ENCODE data around the gene FAM184B.
A peak's percentile ranks its signal among the peaks of the same experiment; 100 is the strongest.

FAM184B gene

DNA sequence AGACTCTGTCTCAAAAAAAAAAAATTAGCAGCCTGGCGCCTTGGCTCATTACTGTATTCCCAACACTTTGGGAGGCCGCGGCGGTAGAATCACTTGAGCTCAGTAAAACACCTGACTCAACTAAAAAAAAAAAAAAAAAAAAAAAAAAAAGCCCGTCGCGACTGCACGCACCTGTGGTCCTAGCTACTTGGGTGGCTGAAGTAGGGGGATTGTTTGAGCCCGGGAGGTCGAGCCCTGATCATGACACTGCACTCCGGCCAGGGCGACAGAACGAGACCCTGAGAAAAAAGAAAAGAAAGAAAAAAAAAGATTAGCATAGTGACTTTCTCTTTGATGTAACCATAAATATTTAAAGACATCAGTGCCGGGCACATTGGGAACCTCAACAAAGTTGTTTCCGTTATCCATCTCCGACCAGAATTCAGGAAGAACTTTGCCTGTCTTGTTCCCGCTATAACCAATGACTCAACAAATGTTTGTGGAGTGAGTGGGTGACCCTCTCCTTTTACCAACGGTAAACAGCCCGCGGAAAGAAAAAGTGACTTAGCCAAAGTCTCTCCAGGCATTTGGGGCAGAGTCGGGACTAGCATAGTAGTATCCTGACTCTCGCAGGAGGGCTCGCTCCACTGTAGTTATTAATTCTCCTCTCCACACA, 167.5 kb downstream of the FAM184B start:
- DNase-seq (ENCODE audit: low read depth, low spot score) = no peak
- peak overlapping the region; percentile 99 for H3K4me3 ChIP-seq (ENCODE audit: low read length)

DNA sequence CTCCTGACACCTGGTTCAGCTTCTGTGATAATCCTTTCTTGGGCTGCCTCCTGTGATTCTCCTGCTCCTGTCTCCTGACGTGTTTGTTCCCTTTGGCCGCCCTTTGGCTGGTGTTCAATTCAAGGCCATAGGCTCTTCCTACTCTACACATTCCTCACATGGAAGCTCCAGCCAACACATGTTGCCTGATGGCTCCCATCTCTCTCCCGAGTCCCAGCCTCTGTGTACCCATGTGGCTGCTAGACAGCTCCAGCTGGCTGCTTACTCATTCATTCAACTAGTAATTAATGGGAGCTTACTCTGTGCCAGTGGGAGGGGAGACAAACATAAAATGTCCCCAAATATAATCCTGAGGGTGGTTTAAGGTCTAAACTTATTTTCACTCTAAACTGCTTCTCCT, 176.2 kb downstream of the FAM184B start:
- no peak for DNase-seq (ENCODE audit: low read depth, low spot score)
- H3K4me3 ChIP-seq (ENCODE audit: low read length) = no peak overlapping the region

DNA sequence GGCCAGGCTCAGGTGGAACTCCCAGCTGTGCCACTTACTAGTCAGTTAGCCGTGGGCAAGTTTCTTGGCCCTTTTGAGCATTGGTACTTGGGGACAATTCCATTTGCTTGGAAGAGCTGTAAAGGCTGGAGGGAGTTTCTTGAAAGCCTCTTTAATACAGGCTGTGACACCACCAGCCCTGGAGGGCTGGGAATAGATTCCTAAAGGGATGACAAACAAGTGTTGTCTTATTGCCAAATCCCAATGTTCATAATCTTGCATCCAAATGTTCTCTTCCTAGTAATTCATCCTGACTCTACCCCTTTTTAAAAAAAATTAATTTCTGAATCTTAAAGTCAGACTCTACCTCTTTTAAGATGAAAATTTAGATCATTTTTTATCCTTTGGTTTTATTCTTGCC, 181.6 kb downstream of the FAM184B start:
- no peak for DNase-seq (ENCODE audit: low read depth, low spot score)
- H3K4me3 ChIP-seq (ENCODE audit: low read length) = no peak overlapping the region

DNA sequence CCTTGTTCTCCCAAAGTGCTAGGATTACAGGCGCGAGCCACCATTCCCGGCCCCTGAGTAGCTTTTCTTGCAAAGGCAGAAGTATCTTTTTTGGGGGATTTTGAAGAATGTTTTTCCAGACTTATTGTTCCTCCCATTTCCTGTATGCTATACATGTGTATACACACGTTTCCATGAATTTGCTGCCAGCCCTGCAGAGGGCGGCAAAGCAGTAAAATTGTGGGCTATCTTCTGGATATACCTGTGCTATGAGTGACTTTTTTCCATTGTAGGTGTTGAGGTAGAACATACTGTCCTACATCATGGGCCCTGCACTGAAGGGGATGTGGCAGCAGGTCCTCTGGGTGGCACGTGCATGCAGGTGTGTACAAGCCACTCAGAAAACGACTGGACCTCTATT, 183.9 kb downstream of the FAM184B start:
- no peak overlapping the region for H3K4me3 ChIP-seq (ENCODE audit: low read length)
- no peak for DNase-seq (ENCODE audit: low read depth, low spot score)

DNA sequence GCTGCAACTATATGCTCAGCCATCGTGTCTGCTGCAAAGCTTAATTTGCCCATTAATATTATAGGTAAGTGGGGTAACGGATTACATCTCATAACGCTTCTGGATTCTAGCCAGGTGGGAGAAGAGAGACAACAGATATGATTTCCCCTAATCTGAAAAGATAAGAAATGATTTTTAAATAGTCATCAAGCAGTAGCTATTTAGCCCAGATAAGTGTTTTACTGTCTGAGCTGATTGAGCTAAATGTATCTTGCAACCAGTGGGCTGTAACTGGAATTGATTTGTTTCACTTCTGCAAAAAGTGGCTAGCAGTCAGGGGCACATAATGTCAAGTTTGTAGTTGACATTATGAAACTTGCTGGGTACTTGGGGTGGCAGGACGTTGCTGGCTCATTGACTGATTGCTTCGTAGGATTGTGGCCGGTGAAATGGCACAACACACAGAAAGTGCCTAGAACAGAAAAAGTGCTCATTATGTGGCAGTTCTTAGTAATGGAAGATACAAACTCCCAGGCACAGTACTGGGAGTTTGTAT, 185.9 kb downstream of the FAM184B start:
- DNase-seq (ENCODE audit: low read depth, low spot score) = no peak
- no peak overlapping the region for H3K4me3 ChIP-seq (ENCODE audit: low read length)

DNA sequence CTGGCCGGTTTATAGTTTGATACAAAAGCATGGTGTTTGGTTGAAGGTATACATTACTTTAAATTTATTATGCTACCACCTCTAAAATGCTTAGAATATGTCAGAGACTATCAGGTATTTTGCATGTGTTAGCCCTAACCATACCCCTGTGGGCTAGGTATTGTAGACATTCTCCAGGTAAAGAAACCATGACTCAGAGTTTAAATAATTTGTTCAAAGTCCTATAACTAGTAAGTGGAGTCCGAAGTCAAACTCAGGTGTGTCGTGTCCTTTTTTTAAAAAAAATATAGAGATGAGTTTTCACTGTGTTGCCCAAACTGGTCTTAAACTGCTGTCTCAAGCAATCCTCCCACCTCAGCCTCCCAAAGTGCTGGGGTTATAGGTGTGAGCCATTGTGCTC, 192.1 kb downstream of the FAM184B start:
- DNase-seq (ENCODE audit: low read depth, low spot score) = no peak
- H3K4me3 ChIP-seq (ENCODE audit: low read length) = no peak overlapping the region

DNA sequence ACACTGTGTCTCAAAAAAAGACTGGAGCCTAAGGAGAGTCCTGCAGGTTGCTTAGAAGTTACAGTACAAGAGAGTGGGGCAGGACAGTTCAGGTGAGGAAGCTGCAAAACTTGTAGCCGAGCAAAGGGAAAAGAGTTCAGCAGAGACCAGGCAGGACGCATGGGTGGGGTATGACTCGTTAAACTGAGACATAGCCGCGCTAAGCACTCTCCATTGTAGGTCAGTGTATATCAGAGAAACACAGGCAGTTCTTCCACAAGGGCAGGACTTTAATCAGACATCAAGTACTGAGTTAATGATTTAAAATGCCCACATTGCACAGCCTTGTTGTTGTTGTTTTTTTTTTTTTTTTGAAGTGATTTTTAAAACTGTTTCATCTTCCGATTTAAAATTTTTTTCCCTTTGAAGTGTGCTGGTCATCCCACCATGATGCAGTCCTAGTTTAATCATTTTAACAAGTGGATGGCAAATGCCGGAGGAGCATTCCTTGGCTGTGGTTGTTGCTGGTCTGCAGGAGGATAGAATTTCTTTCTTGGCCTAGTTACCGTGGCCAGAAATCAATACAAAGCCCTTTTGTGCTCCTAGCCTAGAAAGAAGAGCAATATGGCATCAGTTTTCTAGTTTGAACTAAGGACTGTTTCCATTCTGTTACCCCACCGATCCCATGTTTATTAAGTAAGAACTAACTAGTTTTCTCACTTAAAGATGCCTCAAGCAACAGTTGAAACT, 194.2 kb downstream of the FAM184B start:
- DNase-seq (ENCODE audit: low read depth, low spot score) = no peak
- H3K4me3 ChIP-seq (ENCODE audit: low read length) = no peak overlapping the region

DNA sequence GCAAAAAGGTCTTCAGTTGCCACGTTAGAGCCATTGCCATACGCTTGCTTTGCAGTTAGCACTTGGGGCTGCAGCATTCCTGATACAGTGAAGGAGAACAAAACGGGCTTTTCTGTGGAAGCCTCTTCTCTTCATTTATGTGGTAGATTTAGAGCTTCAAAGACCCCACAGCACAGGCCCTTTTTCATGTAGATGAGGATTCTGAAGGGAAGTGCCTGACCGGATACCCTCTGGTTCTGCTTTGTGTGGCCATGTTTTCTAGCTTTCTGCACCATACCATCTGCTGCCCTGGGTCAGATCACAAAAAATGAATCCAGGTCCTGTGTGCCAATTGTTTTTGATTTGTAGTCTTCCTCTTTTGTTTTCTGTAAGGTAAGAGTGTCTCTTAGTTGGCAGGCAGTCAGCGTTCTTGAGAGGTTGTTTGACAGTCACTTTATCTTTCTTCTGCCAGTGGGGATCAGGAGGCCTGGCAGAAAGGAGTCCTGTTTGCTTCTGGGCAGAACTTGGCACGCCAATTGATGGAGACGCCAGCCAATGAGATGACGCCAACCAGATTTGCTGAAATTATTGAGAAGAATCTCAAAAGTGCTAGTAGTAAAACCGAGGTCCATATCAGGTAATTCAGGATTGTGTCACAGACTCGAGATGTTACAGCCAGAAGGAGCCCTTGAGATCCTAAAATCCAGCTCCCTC, 196.8 kb downstream of the FAM184B start:
- no peak overlapping the region for H3K4me3 ChIP-seq (ENCODE audit: low read length)
- DNase-seq (ENCODE audit: low read depth, low spot score) = no peak

DNA sequence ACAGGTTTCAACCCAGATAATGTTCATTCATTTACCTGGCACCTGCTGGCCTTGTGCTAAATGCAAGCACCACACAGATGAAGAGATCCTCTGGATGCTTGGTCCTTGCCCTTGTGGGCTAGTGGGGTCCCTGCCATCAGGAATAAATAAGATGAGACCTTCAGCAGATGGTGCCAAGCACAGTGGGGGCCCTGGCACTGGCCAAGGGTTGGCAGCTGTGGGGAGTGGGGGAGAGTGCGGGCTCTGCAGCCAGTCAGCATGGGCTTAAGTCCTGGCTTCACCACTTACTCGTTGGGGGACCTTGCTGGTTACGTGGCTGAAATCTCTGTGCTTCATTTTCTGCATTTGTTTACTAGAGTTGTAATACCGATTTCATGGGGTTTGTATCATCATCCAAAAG, 197.5 kb downstream of the FAM184B start:
- DNase-seq (ENCODE audit: low read depth, low spot score) = no peak
- H3K4me3 ChIP-seq (ENCODE audit: low read length) = no peak overlapping the region

DNA sequence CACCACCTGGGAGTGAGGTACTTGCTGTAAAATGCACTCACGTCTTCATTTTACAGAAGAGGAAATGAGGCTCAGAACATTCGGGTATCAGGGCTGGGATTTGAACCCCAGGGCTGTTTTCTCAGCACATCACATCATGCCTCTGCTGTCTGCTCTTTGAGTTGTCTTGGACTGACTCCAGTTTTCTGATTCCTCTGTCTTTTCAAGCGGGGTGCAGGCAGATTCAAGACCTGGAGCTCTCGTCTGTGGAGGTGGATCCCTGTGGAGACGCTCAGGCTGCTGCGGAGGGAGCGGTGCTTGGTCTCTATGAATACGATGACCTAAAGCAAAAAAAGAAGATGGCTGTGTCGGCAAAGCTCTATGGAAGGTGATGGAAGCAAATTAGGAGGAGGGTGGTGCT, 198.1 kb downstream of the FAM184B start:
- no peak overlapping the region for H3K4me3 ChIP-seq (ENCODE audit: low read length)
- DNase-seq (ENCODE audit: low read depth, low spot score) = no peak

DNA sequence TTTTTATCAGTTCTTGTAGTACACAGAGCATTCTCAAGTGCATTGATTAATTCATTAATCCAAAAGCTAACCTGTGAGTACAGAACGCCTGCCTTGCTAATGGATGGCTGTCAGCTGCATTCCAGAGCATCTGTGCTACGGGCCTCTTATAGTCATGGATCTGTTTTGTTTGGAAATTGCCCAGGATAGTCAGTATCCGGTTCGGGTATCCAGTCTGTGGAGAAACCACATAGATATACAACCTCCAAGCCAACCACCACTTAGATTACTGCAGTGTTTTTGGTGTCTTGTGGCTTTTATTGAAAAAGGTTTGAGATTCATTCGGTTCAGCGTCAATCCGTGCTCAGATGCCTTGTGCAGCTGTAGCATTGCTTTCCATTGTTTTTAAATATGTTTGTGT, 200.5 kb downstream of the FAM184B start:
- DNase-seq (ENCODE audit: low read depth, low spot score) = no peak
- no peak overlapping the region for H3K4me3 ChIP-seq (ENCODE audit: low read length)
